Measurements from ENCODE around the gene ARSI.

Gene ARSI

DNA sequence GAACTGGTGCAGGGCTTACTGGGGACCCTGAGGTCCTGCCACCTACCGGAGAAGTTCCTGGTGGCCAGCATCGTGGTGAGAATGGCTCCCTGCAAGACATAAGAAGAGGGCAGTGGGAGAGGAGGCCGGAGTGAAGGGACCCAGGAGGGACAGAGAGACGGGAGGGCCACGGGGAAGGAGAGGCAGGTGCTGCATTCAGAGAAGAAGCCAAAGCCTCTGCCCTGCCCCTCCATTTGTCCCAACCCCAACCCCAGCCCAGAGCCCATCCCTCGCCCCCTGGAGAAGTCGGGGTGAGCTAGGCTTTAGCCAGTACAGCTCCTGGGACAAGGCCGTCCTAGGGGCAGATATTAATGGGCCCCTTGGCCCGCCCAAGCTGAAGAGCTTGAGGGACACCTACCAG, 55.0 kb downstream of the ARSI start:
- no peak for TF ChIP-seq BACH2 (CRISPR knock-in tag; IDR thresholded peaks at IDR 0.05; ENCODE audit: borderline replicate concordance)

GRCh38 chr5:150246835-150247234, 55.9 kb downstream of the ARSI start:
- no peak for TF ChIP-seq BACH2 (CRISPR knock-in tag; IDR thresholded peaks at IDR 0.05; ENCODE audit: borderline replicate concordance)
- TF ChIP-seq TOX (CRISPR knock-in tag; IDR thresholded peaks at IDR 0.05; ENCODE audit: borderline replicate concordance) = no peak
- no peak for TF ChIP-seq ZFP30 (CRISPR knock-in tag; IDR thresholded peaks at IDR 0.05)
- TF ChIP-seq ZFP3 (CRISPR knock-in tag; IDR thresholded peaks at IDR 0.05) = no peak
- TF ChIP-seq CSDC2 (CRISPR knock-in tag; IDR thresholded peaks at IDR 0.05) = no peak
- TF ChIP-seq, protein P1, sequence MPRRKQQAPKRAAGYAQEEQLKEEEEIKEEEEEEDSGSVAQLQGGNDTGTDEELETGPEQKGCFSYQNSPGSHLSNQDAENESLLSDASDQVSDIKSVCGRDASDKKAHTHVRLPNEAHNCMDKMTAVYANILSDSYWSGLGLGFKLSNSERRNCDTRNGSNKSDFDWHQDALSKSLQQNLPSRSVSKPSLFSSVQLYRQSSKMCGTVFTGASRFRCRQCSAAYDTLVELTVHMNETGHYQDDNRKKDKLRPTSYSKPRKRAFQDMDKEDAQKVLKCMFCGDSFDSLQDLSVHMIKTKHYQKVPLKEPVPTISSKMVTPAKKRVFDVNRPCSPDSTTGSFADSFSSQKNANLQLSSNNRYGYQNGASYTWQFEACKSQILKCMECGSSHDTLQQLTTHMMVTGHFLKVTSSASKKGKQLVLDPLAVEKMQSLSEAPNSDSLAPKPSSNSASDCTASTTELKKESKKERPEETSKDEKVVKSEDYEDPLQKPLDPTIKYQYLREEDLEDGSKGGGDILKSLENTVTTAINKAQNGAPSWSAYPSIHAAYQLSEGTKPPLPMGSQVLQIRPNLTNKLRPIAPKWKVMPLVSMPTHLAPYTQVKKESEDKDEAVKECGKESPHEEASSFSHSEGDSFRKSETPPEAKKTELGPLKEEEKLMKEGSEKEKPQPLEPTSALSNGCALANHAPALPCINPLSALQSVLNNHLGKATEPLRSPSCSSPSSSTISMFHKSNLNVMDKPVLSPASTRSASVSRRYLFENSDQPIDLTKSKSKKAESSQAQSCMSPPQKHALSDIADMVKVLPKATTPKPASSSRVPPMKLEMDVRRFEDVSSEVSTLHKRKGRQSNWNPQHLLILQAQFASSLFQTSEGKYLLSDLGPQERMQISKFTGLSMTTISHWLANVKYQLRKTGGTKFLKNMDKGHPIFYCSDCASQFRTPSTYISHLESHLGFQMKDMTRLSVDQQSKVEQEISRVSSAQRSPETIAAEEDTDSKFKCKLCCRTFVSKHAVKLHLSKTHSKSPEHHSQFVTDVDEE (CRISPR knock-in tag; IDR thresholded peaks at IDR 0.05) = no peak
- no peak for TF ChIP-seq GLIS3 (CRISPR knock-in tag; IDR thresholded peaks at IDR 0.05)
- TF ChIP-seq PPARA (CRISPR knock-in tag; IDR thresholded peaks at IDR 0.05; ENCODE audit: borderline replicate concordance) = no peak
- TF ChIP-seq OSR1 (CRISPR knock-in tag; IDR thresholded peaks at IDR 0.05) = no peak
- TF ChIP-seq CREB5 (CRISPR knock-in tag; IDR thresholded peaks at IDR 0.05; ENCODE audit: low read depth) = no peak
- TF ChIP-seq ZC3H10 (CRISPR knock-in tag; IDR thresholded peaks at IDR 0.05) = no peak
- TF ChIP-seq ARNTL (CRISPR knock-in tag; IDR thresholded peaks at IDR 0.05; ENCODE audit: borderline replicate concordance, low read depth) = no peak
- ATAC-seq = no peak

More for the DNA sequence above, 55.0 kb downstream of the ARSI start:
- ATAC-seq = no peak

DNA sequence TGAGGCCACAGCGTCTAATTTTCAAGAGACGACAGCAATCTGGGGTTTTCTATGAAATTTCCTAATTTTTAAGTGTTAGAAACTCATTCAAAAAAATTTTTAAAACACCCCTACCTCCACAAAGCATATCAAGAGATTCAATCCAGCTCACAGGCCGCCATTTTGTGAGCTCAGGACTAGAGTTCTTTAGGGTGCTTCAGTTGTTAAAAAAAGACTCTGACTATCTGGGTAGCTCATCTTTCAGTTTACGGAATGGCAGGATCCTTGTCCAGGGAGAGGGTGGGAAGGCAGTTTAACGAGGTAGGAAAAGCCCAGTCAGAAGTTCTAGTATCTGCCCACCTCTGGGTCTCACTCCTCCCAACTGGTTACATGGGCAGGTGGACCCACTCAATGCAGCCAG, 56.3 kb downstream of the ARSI start:
- TF ChIP-seq ESRRG (CRISPR knock-in tag; IDR thresholded peaks at IDR 0.05) (no peak), ARNTL (CRISPR knock-in tag; IDR thresholded peaks at IDR 0.05; ENCODE audit: borderline replicate concordance, low read depth) (no peak), OSR1 (CRISPR knock-in tag; IDR thresholded peaks at IDR 0.05) (no peak), TCF4 (CRISPR knock-in tag; IDR thresholded peaks at IDR 0.05; ENCODE audit: borderline replicate concordance) (no peak), TOX (CRISPR knock-in tag; IDR thresholded peaks at IDR 0.05; ENCODE audit: borderline replicate concordance) (no peak), CSDC2 (CRISPR knock-in tag; IDR thresholded peaks at IDR 0.05) (no peak), ZNF8 (CRISPR knock-in tag; IDR thresholded peaks at IDR 0.05) (no peak), ZNF565 (CRISPR knock-in tag; conservative IDR thresholded peaks at IDR 0.05; ENCODE audit: low read depth) (no peak), ZC3H10 (CRISPR knock-in tag; IDR thresholded peaks at IDR 0.05) (no peak), ZFP30 (CRISPR knock-in tag; IDR thresholded peaks at IDR 0.05) (no peak), ZFP3 (CRISPR knock-in tag; IDR thresholded peaks at IDR 0.05) (no peak)
- TF ChIP-seq, protein P2, sequence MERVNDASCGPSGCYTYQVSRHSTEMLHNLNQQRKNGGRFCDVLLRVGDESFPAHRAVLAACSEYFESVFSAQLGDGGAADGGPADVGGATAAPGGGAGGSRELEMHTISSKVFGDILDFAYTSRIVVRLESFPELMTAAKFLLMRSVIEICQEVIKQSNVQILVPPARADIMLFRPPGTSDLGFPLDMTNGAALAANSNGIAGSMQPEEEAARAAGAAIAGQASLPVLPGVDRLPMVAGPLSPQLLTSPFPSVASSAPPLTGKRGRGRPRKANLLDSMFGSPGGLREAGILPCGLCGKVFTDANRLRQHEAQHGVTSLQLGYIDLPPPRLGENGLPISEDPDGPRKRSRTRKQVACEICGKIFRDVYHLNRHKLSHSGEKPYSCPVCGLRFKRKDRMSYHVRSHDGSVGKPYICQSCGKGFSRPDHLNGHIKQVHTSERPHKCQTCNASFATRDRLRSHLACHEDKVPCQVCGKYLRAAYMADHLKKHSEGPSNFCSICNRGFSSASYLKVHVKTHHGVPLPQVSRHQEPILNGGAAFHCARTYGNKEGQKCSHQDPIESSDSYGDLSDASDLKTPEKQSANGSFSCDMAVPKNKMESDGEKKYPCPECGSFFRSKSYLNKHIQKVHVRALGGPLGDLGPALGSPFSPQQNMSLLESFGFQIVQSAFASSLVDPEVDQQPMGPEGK (CRISPR knock-in tag; IDR thresholded peaks at IDR 0.05; ENCODE audit: borderline replicate concordance) = no peak
- TF ChIP-seq, protein P3, sequence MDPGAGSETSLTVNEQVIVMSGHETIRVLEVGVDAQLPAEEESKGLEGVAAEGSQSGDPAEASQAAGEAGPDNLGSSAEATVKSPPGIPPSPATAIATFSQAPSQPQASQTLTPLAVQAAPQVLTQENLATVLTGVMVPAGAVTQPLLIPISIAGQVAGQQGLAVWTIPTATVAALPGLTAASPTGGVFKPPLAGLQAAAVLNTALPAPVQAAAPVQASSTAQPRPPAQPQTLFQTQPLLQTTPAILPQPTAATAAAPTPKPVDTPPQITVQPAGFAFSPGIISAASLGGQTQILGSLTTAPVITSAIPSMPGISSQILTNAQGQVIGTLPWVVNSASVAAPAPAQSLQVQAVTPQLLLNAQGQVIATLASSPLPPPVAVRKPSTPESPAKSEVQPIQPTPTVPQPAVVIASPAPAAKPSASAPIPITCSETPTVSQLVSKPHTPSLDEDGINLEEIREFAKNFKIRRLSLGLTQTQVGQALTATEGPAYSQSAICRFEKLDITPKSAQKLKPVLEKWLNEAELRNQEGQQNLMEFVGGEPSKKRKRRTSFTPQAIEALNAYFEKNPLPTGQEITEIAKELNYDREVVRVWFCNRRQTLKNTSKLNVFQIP (CRISPR knock-in tag; IDR thresholded peaks at IDR 0.05; ENCODE audit: borderline replicate concordance, low read depth) = no peak
- TF ChIP-seq, protein P1 (CRISPR knock-in tag; IDR thresholded peaks at IDR 0.05) = no peak
- no peak for ATAC-seq
